Skin of body (tissue), 2 donors: ENCODE results near the gene ADARB2. TPM values are rescaled to one million over a fixed set of nuclear protein-coding genes. Genes with fewer than 3 reads are reported as not detected.
"Not testable (repeated sequence)": the region's sequence is repeated elsewhere in the genome, so short reads cannot be mapped to it uniquely, and the experiment has no call there.

Experiments
- DNase-seq: peaks from one replicate; lab custom pipeline; 2025; lab: John Stamatoyannopoulos, UW
- total RNA-seq: library from RNA; depleted of rRNA; stranded (reverse); fragments of >200 nt; gene quantifications from one replicate; pipeline ENCODE4 v1.2.3, GENCODE V29; 2014

Gene ADARB2
- total RNA-seq, 1 donor from 2014 or later: 0.10 TPM

DNA sequence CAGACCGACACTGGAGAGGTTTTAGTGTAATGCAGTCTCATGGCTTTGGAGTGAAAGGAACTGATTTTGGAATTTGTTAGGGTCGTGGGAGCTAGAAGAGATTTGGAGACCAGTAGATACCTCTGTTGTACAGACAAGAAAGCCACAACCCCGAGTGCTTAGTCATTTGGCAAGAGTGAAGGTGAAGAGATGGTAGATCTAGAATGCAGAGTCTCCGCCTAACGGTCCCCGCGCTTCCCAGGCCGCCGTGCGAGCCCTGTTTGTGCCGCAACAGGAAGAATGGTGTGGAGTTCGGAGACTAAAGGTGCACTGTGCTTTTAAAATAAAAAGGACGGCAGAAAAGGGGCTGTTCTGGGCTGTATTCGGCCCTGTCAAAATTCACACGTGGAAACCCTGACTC is 186.7 kb downstream of the ADARB2 start:
- no peak for DNase-seq

DNA sequence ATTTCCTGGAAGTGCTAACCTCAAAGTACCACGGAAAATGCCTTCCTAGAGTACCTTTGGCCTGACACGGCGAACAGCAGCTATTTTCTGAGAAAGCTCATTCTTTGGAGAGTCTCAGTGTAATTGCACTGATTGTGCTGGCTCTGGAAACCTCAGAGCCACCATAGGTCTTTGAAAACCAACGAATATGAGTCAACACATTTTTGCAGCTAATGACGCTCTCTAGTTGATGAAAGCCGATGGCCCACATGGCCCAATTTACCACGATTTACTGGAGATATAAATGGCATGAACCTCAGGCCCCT is 187.1 kb downstream of the ADARB2 start:
- no peak for DNase-seq

DNA sequence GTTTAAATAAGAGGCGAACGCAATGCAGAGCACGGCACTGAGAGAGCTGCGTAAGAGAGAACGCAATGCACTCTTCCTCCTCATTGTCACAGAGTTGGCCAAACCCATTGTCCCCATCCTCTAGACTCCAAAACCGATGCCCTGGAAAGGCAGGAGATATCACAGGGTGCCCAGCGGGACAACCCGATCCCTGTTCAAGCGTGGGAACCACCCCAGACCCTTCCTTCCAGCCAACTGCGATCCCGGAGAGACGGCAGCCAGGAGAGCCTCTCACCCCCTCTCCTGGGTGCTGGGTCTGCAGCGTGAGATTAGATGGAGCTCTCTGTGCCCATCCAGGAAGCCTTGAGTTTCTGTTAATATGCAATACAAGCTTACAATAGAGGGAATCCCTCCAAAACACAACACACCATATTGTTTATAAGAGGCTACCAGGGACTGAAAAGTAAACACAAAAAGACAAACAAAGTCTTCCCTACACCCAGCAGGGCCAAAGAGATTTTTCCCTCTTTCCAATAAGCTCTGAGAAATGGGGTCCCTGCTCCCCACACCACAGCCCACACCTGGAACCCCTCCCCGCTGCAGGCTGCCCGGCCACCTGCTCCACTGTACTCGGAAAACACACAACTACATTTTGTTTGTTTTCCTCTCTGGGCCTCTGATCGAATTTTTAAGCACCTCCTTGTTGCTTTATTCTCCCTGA is 187.6 kb downstream of the ADARB2 start:
- no peak for DNase-seq

DNA sequence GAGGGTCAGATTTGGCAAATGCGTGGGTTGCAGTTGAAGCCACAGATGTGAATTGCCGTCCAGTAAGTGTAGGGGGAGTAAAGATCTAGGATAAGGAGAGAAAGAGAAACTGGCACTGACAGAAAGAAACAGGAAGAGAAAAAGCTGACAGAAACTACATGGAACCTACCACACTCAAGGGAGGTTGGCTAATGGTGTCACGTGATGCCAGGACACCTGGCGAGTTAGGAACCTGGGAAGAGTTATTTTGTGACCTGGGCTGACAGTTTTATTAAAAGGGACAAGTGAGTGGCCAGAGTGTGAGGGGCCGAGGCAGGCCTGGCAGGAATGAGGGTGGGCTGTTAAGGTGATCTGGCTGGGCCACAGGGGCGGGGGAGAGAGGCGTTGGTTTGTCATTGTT is 188.7 kb downstream of the ADARB2 start:
- no peak for DNase-seq

DNA sequence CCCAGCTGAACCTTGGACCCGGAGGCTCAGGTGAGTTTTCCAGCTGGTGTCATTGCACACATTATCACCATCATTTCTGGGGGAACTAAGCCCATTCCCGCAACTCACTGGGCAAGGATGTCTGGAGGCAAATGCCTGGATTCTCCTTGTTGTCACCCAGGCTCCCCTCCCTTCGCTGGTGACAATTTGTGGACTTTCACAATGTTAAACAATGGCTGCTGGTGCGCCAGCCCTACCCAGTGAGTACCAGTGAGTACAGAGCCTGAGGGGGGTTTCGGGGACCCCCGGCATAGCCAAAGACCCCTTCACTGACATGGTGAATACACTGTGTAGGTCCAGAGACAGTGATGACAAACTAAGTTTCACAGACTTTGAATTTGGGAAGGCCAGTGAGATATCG is 189.2 kb downstream of the ADARB2 start:
- DNase-seq: no peak

DNA sequence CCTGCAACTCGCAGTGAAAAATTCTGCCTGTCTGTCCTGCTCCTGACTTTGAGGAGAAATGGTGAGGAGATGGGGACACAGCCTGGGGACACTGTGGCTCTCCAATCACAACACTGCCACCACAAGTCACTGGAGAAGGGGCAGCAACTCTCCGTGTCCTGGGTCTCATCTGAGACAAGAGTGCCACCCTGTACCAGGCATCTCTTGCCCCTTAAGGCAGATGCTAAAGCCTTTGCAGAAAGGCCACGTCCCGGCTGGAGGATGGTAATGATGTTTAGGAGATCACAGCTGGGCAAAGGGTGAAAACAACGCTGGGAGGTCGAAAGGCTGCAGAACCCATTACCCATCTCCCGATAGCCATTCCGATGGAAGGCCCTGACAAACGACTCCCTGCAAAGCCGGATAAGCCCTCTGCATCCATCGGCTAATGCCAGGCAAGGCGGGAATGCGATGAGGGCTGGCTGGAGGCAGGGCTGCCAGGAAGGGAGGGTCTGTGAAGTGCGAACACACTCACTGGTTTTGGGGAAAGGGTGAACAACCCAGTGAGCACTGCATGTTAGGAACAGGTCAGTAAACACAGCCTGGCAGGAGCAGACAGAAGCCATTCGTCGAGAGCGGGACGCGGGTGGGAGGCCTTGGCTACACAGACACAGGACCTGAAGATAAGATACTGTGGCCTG is 190.8 kb downstream of the ADARB2 start:
- no peak for DNase-seq

DNA sequence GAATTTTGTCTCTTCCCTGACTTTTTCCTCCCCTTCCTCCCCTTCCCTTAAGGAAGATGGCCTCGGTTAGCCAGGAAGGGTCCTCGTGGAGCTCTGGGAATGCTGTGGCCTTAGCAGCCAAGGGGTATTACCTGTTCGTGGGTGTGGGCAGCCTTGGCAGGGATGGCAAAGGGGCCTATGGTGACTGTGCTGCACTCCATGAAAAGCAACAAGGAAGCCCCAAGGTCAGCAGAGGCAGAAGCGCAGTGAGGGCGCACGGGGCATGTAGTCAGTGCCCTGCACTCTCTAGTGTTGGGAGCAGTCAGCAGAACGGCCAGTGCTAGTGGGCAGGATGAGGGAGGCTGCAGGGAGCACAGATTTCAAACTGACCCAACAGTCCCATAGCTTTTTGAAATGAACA is 191.8 kb downstream of the ADARB2 start:
- no peak for DNase-seq

DNA sequence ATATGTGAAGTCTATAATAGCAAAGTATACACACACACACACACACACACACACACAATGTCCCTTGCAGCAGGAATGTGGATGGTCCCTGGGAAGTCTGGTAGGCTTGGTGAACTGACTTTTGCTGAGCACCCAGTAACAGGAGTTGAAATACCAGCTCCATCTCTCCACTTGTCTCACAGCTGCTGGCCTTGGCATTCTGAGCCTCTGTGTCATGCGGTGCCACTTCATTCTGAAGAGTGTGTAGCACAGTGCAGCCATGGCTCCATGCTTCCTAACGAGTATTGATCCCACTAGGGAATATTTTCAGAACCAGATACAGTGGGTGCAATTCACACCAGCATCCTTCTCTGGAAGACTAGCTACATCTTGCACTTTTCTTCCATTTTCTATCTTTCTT is 192.4 kb downstream of the ADARB2 start:
- DNase-seq: no peak

DNA sequence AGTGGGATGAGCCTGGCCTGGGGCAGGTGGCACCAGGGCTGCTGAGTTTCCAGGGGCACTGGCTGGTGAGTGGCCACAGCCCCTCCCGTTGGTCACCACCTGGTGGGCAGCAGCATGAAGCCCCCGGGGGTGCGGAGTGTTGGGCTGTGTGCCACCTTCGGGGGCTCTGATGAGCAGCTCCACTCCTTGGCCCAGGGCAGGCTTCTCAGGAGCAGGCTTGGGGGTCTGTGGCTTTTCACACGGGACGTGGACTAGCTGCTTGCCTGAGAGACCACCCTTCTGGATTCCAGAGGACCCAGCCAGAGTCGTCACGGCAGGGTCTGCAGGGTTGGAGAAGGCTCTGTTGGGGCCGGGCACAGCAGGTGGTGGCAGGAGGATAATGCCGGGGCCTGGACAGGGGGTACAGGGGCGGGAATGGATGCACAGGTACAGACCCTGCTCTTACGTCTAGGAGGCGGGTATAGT is 193.1 kb downstream of the ADARB2 start:
- DNase-seq: no peak

DNA sequence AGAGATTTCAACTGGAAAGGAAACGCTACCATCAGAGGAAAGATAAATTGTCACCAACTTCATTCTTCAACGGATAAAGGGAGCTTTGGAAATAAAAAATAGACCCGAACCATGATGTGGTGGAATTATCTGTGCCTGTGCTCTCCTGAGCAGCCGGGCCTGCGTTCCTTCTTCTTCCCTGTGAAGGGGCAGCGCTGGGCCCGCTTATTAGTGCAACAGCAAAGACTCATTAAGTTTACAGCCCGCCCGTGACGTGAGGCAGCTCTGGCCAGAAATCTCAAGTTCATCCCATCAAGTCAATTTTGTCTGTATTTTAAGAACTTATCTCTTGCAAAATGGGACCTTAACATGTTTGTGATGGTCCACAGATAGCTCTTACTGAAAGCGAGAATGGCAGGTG is 193.7 kb downstream of the ADARB2 start:
- DNase-seq: no peak

DNA sequence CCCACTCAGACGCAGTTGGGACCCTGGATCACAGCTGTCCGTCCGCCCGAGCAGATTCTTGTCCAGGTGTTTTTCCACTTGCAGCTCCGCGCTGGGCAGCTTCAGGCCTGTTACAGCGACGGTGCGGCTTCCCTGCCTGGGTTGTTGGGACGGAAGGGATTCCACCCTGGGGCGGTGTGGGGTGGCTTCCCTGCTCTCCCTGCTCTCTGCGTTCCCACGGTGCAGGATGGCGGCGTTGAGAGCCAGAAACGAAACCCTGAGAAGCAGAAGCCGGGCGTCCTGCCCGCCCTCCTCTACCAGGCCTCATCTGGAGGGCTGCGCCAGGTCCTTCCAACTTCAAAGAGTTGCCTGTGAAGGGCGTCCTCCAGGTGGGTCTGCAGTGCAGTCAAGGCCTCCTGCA is 194.4 kb downstream of the ADARB2 start:
- no peak for DNase-seq

DNA sequence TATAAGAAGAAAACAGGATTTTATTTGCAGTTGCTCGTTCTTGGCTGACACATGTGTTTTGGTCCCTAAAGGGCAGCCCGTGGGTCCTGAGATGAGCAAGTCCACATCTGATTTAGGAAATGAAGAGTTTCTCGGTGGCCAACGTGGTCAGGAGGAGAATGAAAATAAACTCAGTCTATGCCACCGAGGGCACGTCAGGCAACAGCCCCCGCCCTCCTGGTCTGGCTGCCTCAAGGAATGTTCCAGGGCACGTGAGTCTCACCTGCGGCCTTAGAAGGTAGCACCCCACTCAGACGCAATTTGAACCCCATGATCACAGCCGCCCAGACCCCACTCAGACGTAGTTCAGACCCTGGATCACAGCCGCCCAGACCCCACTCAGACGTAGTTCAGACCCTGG is 197.2 kb downstream of the ADARB2 start:
- no peak for DNase-seq

DNA sequence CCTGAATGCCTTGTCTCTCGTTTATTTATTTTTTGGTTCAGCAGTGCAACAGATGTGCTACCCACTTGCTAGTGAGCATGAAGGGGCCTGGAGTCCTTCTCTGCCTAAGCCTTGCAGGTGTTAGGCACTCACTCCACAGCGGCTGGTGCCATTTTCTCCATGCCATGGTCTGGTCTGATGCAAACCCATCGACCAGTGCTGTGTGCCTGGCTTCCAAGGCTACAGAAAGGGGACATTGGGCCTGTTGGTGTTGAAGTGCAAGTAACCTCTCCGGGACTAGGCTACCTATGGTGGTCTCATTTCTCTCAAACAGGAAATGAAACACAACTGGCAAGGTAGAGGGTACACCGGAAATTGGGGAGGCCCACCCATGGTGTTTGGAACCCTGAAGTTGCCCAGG is 198.1 kb downstream of the ADARB2 start:
- no peak for DNase-seq

DNA sequence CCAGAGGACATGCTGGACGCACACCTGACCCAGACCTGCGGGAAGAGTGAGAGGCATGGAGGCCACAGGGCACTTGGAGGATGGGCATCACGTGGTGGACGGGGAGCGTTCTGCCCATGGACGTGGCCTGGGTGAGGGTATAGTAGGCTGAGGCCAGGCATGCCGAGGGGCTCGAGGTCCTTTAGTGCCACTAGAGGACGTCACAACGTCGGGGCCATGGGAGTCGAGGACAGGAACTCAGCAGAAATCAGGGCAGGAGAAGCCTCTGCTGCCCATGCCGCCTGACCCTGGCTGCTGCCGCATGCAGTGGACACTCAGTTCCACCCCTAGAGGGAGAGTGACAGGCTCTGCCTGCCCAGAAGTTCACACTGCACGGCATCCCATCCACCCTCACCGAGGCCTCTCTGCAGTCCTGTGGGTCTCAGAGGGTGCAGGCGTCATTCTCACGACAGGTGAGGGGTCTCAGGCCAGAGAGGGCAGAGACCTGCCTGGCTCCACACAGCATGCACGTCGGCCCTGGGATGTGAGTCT is 198.7 kb downstream of the ADARB2 start:
- no peak for DNase-seq

DNA sequence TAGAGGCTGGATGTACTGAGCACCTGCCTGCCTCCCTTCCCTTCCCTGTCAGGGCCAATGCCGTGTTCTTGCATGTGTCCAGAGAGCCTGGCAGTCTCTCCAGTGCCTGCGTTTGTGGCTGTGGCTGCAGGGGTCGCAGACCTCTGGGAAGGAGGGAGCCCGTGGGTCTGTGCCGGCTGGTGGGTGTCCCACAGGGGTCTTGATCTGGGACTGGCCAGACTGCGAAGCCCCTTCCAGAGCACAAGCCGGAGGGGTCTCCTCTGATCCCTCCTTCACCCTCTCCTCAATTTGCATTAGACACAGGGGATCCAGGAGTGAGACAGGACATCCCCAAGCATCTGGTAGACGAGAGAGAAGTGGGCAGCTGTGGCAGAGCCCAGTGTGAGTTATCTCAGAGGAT is 199.2 kb downstream of the ADARB2 start:
- no peak for DNase-seq

DNA sequence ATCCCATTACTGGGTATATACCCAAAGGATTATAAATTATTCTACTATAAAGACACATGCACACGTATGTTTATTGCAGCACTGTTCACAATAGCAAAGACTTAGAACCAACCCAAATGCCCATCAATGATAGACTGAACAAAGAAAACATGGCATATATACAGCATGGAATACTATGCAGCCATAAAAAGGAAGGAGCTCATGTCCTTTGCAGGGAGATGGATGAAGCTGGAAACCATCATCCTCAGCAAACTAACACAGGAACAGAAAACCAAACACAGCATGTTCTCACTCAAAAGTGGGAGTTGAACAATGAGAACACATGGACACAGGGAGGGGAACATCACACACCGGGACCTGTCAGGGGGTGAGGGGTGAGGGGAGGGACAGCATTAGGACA is 199.9 kb downstream of the ADARB2 start:
- DNase-seq: not testable (repeated sequence)

DNA sequence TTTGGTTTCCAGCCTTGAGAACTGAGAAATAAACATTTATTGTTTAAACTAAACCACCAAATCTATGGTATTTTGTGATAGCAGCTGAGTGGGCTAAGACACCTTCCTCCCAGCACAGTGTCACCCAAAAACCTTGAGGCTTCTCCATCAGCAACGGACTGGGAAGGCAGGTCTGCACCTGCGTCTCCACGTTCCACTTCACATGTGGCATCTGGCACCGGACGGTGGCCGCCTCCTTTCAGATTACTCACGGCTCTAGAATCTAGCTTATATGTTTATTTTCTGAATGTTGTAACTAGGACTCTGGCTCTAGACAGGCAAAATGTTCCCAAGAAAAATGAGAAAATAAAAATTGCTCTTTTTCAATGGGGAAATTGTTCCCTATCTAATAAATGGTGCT is 201.0 kb downstream of the ADARB2 start:
- DNase-seq: no peak

DNA sequence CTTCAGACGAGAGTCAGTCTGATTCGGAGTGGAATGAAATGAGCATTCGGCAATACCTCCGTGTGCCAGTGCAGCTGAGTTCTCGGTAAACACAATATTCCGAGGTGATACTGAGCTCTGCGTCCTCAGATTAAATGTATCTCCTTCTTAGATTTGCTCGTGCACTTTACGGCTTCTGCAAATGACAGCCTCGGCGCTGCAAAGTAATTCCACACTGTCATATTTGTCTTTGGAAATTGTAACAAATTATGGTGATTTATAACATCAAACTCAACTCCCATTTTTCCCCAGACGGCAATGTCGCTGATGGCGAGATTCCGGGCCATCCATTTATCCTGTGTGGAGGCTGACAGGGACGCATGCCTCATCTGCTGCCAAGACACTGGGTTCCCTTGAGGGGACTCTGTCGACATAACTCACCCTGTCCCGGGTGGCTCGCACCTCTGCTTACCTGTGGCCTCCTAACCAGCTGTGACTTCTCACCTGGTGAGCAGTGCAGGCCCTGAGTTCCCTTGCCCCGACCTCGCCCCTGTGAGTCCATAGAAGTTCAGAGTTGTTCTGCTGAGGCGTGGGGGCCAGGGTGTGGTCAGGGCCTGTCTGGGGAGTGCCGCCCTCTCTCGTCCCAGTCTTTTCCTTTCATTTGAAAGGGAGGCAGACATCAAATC is 201.9 kb downstream of the ADARB2 start:
- DNase-seq: no peak

DNA sequence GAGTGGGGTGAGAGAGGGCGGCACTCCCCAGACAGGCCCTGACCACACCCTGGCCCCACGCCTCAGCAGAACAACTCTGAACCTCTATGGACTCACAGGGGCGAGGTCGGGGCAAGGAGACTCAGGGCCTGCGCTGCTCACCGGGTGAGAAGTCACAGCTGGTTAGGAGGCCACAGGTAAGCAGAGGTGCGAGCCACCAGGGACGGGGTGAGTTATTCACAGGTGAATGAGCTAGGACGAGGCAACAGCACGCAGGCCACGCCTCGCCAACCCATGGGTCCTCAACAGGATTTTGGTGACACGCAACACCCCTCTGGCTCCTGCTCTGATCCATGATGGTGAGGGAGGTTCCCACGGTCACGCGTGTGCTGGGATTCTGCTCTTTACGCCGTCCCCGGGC is 202.5 kb downstream of the ADARB2 start:
- DNase-seq: no peak

DNA sequence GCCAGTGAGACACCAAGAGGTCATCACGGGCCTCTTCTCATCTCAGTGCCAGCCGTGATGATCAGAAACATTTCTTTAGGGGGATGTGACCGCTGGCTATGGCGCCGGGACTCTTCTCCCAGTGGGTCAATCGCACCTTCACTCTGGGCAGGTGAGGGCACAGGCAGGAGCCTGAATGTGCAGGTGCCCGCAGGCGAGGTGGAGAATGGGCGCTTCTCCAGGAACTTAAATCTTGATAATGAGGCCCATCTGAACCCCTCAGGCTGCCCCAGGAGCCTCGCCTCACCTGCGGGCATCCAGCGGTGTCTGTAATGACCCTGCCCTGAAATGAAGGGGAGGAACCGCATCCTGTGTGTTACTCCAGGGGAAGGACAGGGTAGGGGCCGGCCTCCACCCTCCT is 204.7 kb downstream of the ADARB2 start:
- no peak for DNase-seq

DNA sequence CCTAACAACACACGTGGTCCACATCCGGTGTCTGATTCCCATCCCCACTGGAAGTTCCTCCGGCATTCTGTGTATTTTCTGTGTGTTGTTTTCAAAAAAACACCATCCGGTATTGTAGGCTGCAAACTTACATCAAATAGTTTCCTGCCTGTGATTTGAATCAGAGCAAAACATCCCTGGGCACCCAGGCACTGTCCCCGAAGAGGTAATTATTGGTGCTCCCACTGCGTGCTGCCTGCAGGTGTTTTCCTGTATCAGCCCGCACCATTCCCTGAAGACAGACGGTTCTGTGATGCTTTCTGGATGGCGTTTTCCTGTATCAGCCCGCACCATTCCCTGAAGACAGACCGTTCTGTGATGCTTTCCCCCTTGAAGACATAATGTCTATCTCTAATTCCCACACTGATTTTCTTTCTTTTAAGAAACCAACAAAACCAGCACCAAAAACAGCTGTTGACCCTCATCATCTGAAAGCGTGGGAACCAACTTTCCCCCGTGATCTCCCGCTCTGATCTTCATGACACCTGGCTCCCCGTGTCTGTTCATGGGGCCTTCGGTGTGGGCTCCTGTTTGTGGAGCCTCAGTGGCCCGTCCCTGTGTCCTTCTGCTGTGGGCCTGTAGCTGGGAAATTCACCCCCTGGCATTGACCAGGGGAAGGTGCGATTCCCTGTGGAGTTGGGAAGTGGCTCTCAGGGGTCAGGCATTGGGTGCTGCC is 205.3 kb downstream of the ADARB2 start:
- DNase-seq: no peak

DNA sequence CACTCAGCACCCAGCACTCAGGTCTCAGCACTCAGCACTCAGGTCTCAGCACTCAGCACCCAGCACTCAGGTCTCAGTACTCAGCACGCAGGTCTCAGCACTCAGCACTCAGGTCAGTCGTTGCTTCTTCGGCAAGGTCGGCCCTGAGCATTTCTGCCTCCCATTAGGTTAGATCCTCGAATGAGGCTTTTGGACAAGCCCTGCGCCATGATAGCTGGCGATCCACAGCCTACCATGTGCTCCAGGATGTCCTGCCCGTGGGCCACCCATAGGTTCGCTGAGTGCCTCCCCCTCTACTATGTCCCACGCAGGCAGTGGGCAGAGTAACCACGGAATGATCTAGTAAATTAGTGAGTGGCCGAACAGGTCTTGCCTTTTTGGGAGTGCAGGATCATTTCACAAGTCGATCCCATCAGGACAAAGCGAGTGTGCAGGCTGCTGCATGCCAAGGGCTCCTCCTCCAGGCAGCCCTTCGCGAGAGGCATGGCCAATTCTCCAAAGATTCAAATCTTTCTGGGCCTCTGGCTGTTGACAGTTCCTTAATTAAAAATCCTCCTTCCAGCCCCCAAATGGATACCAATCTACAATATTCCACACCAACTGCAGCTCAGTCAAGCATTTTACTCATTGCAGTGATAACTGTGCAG is 206.3 kb downstream of the ADARB2 start:
- DNase-seq: no peak
